Jurkat, Clone E6-1 (cell line): ENCODE data around the gene MATN1.

ENCODE experiments used
- DNase-seq: peaks from one replicate; pipeline ENCODE4 v3.0.0-alpha.2; 2011; ENCODE audit warnings: low read depth, low spot score
- H3K4me3 ChIP-seq: 2 replicates; pipeline ENCODE4 v1.5.1; 2011; ENCODE audit warnings: mild to moderate bottlenecking, low read length, control low read depth, moderate library complexity

The MATN1 gene

DNA sequence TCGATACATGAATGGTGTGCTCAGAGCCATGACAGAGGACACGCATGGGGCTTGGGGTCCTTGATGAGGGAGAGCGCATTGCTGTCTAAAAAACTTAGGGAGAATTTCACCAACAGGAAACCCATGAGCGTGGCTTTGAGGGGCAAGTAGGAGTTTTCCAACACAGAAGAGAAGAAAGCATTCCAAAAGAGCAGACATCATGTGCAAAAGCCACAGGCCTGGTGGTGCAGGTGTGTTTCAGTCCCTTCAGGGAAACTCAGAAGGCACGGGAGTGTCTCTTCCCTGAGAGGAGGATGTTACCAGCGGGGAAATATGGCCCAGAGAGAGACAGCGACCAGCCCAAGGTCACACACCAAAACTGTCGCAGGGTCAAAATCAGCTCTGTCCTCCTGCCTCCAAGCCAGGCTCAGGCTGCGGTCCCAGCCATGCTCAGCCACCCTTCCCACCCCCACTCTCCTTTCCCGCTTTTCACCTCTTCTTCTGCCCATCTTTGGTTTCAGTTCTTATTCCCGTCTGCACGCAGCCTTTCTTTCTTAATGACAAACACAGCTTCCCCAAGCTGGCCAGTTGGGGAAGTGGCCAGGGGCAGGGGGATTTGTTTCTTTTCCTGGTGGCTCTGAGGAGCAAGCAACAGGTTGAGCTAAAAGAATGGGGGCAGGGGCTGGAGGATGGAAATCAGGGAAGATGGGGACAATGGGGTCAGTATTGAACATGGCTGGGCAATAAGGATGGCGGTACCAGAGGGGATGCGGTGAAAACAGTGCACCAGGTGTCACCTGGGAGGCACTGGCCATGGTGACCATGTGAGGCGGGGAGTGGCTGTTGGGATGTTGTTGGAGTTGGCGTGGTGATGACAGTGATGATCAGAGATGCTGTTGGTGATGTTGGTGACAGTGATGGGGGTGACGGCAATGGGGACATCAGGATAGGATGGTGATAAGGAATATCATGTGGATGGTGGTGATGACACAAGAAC is 23.9 kb upstream of the MATN1 start:
- H3K4me3 ChIP-seq, result no peak overlapping the region
- DNase-seq, result no peak

DNA sequence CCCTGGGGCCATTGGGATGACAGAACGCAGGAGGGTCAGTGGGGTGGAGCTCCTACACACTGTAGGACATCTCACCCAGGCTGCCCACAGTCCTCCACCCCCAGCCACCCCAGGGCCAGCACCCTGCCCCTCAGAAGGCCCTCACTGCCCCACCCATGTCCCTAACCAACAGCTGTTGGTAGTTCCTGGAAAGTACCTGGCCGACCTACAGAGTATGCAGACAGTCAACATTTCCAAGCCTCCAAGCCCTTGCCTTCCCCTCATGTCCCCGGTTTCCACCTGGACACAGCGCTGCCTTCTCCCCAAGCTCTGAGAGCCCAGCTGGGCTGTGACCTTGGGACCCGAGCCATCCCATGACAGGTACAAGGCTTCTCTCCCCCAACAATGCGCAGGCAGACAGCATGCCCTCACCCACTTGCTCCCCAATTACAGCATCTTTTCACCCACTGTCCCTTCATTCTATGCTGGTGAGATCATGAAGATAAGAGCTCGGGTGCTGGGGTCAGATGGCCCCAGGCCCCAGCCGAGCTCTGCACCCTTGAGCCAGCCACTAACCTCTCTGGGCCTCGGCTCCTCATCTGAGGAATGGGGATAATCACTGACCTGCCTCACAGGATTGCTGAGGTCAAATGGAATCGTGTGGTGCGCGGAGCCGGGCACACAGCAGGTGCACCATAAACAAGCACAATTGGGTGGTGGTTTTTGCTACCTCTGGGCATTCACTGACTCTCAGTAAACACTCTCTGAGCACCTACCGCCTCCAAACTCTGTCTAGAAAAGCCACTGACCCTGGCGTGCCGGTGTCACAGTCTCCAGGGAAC is 23.0 kb upstream of the MATN1 start:
- no peak overlapping the region for H3K4me3 ChIP-seq

DNA sequence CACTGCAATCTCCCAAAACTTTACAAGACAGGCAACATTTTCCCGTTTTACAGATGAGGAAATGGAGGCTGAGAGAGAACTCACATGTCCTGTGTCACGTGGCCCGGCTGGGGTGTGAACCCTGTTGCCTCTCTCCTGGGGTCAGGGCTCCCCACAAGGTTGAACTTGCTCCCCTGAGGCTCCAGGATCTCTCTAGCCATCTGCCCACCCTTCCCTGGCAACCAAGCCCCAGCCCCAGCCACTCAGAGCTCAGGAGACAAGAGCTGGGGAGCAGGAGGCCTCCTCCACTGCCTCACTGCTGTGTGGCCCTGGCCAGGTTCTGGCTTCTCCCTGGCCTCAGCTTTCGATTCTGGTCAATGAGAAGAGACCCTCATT is 22.4 kb upstream of the MATN1 start:
- H3K4me3 ChIP-seq, result no peak overlapping the region
- DNase-seq, result no peak

More for the DNA sequence above, 23.0 kb upstream of the MATN1 start:
- DNase-seq, result no peak

DNA sequence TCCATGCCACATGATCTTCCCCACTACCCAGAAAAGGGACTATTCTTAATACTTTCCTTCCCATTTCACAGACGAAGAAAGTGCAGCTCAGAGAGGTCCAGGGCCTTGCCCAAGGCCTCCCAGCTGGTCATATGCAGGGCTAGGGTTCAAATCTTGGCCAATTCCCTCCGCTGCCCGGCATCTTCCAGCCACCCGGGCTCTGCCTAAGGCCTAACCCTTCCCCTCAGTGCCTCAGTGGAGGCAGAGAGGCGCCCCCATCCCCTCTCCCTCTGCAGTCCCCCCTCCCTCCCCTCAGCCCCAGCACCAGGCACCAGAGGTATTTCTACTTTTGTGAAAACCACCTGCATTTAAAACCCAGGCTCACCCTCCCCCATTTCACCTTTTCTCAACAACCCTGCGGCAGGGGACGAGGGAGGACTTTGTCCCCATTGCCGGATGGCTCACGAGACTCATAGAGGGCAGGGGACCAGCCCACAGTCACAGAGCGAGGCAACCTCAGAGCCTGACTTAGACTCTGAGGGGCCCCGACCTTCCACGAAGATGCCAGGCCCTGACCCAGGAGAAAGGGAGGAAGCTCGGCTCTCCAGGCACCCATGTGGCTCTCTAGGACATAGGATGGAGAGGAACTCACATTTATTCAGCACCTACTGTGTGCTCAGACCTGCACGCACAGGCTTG is 21.9 kb upstream of the MATN1 start:
- DNase-seq, result no peak
- no peak overlapping the region for H3K4me3 ChIP-seq

DNA sequence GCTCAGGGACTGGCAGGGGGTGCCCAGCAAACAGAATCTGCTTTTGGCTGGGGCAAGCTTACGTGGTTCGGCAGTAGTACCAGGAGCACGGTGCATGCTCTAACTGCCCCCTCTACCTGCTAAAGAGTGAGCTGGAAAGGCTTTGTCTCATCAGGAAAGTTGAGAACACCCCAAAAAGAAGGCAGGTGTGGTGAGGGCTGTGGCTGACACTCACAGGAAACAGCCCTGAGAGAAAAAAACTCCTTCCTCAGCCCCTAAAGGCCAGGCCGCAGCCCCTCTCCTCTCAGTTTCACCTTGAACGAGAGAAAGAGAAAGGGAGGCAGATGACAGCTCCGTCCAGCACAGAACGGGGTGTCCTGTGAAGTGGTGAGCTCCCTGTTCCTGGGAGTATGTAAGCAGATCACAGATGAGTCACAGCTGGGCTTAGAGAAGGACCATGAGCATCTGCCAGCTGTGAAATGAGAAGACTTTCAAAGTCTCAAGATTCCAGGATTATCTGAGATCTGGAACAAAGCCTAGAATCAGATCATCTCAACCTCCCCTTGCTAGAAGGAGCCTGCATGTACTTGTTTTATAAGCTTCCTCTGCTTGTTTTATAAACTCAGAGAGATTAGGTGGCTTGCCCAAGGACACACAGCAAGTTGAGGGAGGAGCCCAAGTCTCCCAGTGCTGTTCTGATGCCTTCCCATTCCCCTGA is 20.8 kb upstream of the MATN1 start:
- peak overlapping the region; percentile 37 for H3K4me3 ChIP-seq
- DNase-seq, result peak; percentile 48

DNA sequence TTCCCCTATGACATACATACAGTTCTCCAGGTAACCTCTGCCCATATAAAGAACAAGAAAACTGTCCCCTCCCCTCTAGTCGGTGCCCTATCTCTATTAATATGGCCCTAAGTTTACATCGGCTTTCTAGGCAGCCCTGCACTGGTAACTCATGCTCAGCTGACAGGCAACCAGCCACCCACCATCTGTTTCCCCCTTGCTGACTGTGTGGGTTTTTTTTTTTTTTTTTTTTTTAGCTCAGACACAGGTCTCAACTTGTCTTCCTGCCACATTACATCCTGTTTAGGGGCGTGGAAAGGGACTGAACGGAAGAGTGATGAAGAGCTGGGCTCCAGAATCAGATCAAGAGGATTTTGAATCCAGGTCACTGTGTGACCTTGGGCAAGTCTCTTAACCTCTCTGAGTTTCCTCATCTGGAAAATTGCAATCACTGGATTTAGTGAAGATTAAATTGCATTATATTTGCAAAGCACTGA is 20.2 kb upstream of the MATN1 start:
- H3K4me3 ChIP-seq, result peak overlapping the region; percentile 37
- DNase-seq, result peak; percentile 94

DNA sequence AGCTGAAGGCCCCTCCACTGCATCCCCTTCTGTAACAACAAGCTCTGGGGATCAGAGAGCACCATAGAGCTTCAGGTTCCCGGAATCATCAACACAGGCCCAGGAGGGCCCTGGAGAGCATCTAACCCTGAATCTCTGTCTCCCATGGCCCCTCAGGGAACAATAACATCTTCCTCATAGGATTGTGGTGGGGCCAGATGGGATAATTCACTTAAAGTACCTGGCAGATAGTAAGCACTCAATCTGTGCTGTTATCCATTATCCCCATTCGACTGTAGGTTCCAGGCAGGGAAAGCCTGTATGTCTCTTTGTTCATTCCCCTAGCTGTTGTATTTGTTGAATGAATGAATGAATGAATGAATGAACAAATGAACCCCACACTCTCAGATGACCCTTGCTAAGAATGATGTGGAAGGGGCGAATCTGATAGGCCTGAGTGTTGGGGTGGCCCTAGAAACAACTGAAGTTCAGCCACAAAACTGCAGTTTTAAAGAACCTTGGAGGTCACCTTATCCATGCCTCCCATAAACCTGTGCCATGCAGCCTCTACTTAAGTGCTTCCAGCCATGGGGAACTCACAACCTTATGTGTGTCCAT is 19.7 kb upstream of the MATN1 start:
- H3K4me3 ChIP-seq, result no peak overlapping the region
- no peak for DNase-seq

DNA sequence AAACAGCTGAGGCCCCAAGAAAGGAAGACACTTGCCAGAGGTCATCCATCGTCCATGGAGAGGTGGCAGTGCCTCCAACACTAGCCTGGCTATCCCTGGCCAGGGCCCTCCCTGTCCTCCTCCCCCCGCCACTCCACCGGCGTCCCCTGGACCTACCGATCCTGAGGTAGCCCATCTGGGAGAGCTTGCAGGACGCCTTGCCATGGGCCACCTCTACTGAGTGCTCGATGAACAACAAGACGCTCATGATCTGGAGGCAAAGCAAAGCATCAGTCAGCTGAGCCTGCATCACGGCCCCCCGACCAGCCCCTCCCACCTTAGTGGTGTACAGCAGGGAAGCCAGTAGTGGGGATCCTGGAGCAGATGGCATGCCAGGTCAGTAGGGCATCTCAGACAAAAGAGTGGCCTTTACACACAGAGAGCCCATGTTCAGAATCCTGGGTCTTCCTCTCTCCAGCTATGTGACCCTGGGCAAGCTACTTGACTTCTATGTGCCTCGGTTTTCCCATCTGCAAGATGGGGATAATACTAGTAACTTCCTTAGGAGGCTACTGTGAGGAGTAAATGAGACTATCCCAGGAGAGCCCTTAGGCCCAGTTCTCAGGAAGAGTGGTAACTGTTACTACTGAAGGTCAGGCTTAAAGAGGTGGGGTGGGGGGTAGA is 19.0 kb upstream of the MATN1 start:
- no peak overlapping the region for H3K4me3 ChIP-seq
- no peak for DNase-seq

DNA sequence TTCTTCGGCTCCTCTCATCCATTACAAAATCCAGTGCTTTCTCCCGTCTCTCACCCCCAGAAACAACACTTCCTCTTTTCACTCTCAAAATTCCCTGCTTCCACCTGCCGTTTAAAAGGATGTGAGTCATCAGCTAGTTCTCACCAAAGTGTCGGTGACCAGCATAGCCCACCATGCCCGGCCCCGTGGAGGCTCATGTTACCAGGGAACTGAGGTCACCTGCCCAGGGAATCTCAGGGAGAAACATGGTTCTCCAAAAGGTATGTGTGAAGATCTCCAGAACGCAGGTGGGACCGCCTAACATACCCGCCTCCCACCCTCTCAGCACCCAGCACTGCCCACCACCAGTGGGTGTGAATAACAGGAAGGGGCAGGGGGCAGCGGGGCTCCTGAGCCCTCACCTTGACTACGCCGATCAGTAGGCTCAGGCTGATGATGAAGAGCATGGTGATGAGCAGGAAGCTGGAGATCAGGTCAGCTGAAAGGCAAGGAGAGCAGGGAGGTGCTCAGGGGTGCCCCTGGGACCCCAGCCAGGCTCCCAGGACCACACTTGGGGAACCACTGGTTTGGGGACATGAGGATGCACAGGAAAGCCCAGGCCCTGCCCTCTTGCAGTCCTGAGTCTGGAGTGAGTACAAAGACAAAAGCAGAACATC is 18.0 kb upstream of the MATN1 start:
- no peak overlapping the region for H3K4me3 ChIP-seq
- DNase-seq, result no peak

DNA sequence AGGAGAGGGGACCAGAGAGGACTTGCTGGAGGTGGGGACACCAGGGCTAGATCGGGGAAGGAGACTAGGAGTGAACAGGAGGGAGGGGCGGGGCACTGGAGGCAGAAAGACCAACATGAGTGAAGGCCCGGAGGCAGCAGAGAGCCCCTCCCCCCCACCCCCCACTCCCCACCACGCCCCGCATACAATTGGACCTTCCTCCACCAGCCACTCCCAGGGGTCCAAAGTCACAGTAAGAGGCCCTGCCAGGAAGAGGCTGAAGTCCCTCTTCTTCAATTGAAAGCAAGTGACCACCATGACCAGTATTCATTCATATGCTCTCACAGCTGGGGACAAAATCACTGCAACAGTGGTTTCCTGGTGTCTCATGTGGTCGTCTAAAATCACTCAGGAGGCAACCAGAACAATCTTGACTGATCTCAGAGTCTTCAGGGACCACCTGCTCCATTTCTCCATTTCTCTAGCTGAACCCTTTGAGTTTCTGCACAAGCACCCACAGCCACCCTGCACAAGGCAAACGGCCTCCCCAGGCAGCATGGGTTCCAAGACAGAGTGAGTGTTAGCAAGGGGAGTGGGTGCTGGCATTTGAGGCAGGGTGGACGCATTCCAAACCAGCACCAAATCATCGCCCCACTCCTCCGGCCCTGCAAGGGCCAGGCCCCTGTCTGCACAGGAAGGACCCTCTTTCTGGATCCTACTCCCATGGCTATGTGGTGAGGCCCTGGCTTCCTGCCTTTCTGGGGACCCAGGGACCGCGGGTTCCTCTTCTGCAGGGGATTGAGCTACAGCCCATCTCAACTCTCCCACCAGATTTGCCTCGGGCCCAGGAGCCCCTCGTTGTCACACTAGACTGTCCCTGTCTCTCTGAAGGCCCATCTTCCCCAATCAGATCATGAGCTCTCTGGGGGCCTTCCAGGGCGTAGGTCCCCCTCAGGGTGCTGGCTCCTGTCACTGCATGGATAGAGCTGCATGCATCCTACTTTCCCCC is 17.2 kb upstream of the MATN1 start:
- DNase-seq, result no peak
- no peak overlapping the region for H3K4me3 ChIP-seq

DNA sequence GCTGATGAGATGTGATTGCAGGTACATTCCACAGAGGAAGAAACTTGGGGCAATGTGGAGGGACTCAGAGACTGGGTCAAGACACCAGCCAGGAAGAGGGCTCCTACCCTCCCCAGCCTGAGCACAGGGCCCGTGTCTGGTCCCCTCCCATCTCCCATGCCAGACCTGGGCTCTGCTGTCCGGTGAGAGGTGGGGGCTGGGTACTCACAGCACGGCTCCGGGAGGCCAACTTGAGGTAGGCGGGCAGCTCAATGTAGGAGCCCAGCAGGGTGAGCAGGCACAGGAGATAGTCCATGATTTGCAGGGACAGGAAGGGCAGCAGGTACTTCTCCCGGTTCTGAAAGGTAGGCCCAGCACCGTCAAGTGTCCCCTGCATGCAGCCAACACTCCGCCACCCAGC is 16.2 kb upstream of the MATN1 start:
- no peak for DNase-seq
- H3K4me3 ChIP-seq, result no peak overlapping the region

DNA sequence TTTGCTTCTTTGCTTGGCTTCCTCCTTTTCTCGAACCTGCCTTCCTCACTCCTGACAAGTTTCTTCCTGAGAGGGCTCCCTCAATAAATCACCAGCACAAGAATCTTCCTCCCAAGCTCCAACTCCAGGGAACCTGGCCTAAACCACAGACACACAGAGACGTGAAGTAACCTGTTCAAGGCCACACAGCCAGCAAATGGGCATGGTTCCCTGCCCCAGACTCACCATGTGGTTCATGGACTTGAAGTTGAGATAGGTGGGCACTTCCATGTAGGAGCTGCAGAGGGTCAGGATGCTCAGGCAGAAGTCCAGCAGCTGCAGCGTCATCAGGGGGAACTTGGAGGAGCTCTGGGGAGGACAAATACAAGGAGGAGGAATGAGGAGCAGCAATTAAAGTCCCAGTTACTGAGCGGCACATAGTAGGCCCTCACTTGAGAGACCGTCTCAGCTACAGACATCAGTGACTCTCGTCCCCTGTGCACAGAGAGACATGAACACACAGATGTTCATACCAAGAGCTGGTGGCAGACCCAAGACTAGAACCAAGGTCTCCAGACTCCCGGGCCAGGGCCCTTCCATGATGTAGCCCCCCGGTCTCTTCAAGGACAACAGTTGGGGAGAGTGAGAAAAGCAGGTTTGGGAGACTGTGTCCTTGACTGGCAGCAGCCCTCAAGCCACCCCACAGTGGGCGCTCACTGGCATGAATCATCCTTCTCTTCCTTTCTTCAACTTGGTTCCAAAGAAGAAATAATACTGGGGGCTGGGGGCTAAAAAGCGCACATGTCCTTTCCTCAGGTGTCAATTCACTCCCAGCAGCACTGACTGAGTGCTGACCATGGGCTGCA is 15.6 kb upstream of the MATN1 start:
- H3K4me3 ChIP-seq, result no peak overlapping the region
- no peak for DNase-seq

DNA sequence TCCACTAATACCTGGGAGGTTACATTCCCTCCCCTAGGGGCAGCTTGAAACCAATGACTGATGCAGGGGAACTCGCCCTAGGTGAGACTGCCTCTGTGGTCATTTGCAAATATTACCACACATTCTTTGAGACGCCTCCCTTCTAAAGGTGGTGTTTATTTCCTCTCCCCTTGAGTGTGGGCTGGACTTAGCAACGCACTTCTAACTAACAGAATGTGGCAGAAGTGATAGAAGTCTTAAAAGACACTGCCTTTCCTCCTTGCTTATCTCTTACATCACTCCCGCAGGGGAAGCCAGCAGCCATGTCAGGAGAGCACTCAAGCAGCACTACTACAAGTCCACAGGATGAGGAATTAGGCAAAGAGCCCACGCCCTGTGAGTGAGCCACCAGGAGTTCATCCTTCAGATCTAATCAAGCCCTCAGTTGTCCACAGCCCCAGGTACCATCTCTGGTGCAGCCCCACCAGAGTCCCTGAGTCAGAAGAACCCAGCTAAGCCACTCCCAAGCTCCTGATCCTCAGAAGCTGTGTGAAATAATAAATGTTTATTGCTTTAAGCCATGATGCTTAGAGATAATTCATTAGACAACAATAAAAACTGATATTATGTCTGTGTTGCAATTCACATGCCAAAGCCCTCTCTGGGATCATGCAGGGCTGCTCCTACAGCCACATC is 14.8 kb upstream of the MATN1 start:
- DNase-seq, result no peak
- no peak overlapping the region for H3K4me3 ChIP-seq

DNA sequence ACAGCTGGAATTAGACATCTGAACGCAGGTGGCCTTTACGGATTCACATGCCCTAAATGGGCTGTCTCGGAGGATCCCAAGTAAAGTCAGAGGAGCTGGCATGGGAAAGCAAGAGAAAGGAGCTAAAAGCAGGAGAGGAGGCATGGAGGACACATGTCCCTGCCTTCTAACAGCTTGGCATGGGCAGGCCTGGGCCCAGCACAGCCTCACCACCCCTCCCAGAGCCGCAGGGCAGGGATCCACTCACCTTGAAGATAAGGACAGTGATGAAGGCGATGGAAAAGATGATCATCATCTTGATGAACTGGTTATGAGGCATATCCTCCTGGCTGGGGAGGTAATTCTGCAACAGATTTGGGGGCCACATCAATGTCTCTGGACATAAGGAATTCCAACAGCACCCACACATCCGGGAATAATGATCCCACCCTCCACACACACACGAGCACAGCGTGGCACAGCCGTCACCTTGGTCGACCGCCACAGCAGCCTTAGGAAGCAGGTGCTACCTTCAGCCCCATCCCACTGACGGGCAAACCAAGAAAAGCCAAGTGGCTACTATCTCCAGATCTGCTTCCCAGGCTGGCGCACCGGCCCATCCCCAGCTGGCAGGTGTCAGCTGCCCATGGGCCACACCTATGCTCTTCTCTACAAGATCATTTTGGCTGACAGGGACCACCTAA is 14.1 kb upstream of the MATN1 start:
- H3K4me3 ChIP-seq, result no peak overlapping the region
- no peak for DNase-seq
